Neural crest cell (in vitro differentiated cells): ENCODE results near the gene ACVR2A. TPM values are rescaled to one million over a fixed set of nuclear protein-coding genes. Genes with fewer than 3 reads are reported as not detected.

Experiments
- DNase-seq: peaks from one replicate; pipeline ENCODE4 v3.0.0; 2021; ENCODE audit warnings: low read depth, mixed read lengths, low spot score
- H3K27ac Mint-ChIP-seq: one replicate; pipeline ENCODE4 v1.8.0; 2021; ENCODE audit warnings: mild to moderate bottlenecking, mixed read lengths; ENCODE audit not compliant: unreplicated experiment
- H3K27me3 Mint-ChIP-seq: 2 replicates; pipeline ENCODE4 v1.8.0; 2021; ENCODE audit warnings: low read depth, mild to moderate bottlenecking, mixed read lengths
- H3K36me3 Mint-ChIP-seq: 2 replicates; pipeline ENCODE4 v1.8.0; 2021; ENCODE audit warnings: low read depth, mild to moderate bottlenecking, mixed read lengths
- H3K4me1 Mint-ChIP-seq: 2 replicates; pipeline ENCODE4 v1.8.0; 2021; ENCODE audit warnings: mixed read lengths
- H3K4me3 Mint-ChIP-seq: one replicate; pipeline ENCODE4 v1.8.0; 2021; ENCODE audit warnings: mild to moderate bottlenecking, mixed read lengths
- H3K9me3 Mint-ChIP-seq: 2 replicates; pipeline ENCODE4 v1.8.0; 2021; ENCODE audit warnings: mixed read lengths
- total RNA-seq: library from RNA; stranded (reverse); gene quantifications from 2 replicates; pipeline ENCODE4 v1.2.1, GENCODE V29; 2021
- TF ChIP-seq, protein P1 (sequence below): fragments of 200-600 bp; sonication (generic); conservative IDR thresholded peaks from 2 replicates; pipeline ENCODE4 v1.5.0; 2021; ENCODE audit warnings: antibody characterized with exemption, mild to moderate bottlenecking

The ACVR2A gene
- total RNA-seq, 1 donor from 2014 or later, result 26.8 TPM

DNA sequence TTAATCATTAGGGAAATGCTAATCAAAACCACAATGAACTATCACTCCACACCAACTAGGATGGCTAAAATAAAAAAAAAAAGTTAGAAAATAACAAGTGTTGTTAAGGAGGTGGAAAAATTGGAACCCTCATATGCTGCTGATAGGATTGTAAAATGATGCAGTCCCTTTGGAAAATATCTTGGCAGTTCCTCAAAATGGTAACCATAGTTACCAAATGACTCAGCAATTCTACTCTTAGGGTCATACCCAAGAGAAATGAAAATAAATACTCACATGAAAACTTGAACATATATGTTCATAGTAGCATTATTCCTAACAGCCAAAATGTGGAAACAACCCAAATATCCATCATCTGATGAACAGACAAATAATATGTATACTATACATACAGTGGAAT, 15.7 kb upstream of the ACVR2A start:
- H3K4me3 Mint-ChIP-seq, result no peak overlapping the region
- H3K36me3 Mint-ChIP-seq, result peaks cover 7% of the 10 kb centered on the region
- no peak for DNase-seq
- TF ChIP-seq, protein P1, sequence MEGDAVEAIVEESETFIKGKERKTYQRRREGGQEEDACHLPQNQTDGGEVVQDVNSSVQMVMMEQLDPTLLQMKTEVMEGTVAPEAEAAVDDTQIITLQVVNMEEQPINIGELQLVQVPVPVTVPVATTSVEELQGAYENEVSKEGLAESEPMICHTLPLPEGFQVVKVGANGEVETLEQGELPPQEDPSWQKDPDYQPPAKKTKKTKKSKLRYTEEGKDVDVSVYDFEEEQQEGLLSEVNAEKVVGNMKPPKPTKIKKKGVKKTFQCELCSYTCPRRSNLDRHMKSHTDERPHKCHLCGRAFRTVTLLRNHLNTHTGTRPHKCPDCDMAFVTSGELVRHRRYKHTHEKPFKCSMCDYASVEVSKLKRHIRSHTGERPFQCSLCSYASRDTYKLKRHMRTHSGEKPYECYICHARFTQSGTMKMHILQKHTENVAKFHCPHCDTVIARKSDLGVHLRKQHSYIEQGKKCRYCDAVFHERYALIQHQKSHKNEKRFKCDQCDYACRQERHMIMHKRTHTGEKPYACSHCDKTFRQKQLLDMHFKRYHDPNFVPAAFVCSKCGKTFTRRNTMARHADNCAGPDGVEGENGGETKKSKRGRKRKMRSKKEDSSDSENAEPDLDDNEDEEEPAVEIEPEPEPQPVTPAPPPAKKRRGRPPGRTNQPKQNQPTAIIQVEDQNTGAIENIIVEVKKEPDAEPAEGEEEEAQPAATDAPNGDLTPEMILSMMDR, result no peak
- H3K4me1 Mint-ChIP-seq, result peaks cover 3% of the 10 kb centered on the region
- H3K27ac Mint-ChIP-seq, result no peak overlapping the region
- H3K9me3 Mint-ChIP-seq, result peaks cover 6% of the 10 kb centered on the region
- no peaks in the 10 kb centered on the region for H3K27me3 Mint-ChIP-seq

DNA sequence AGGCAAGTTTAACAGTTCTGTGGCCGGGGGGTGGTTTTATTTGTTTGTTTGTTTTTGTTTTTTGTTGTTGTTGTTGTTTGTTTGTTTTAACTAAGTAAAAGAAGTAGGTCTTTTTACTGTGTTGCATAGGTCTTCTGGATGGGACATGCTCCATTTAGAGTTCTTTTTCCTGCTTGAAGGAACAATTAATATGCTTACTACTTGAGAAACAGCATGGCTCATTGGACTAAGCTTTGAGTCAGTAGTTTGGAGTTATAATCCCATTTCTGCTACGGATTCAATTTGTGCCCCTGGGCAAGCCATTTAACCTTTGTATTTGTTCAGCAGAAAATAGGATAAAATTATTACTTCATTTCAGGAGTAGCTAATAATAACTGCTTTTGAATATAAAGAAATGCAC, 8.7 kb upstream of the ACVR2A start:
- Mint-ChIP-seq H3K36me3 (no peaks in the 10 kb centered on the region), H3K4me1 (no peaks in the 10 kb centered on the region), H3K27me3 (no peaks in the 10 kb centered on the region), H3K27ac (no peak overlapping the region), H3K9me3 (no peaks in the 10 kb centered on the region), H3K4me3 (no peak overlapping the region)
- DNase-seq, result no peak
- TF ChIP-seq, protein P1, result no peak

DNA sequence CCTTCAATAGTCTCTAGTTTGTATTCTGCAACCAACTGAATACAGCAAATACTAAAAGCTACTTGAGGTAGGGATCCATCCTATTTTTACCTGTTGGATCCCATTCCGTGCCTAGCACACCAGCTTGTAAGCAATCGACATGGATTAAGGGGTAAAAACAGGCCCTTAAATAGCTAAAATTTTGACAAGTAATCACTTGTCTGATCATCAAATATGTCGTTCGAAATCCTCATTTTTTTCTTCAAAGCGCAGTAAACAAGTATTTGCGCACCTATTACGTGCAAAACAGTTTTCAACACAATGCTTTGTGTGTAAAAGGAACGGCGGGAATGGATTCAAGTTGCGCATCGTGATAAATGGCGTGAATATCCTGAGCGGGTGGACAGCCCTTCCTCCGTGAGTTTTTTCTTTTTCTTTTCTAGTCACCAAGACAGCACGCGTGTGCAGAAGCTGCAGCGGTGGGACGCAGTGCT, 1.4 kb upstream of the ACVR2A start:
- Mint-ChIP-seq H3K9me3 (no peaks in the 10 kb centered on the region), H3K4me1 (peaks cover 31% of the 10 kb centered on the region), H3K4me3 (peak overlapping the region; percentile 89), H3K36me3 (no peaks in the 10 kb centered on the region), H3K27ac (peak overlapping the region; percentile 98), H3K27me3 (no peaks in the 10 kb centered on the region)
- no peak for DNase-seq
- TF ChIP-seq, protein P1, result no peak

DNA sequence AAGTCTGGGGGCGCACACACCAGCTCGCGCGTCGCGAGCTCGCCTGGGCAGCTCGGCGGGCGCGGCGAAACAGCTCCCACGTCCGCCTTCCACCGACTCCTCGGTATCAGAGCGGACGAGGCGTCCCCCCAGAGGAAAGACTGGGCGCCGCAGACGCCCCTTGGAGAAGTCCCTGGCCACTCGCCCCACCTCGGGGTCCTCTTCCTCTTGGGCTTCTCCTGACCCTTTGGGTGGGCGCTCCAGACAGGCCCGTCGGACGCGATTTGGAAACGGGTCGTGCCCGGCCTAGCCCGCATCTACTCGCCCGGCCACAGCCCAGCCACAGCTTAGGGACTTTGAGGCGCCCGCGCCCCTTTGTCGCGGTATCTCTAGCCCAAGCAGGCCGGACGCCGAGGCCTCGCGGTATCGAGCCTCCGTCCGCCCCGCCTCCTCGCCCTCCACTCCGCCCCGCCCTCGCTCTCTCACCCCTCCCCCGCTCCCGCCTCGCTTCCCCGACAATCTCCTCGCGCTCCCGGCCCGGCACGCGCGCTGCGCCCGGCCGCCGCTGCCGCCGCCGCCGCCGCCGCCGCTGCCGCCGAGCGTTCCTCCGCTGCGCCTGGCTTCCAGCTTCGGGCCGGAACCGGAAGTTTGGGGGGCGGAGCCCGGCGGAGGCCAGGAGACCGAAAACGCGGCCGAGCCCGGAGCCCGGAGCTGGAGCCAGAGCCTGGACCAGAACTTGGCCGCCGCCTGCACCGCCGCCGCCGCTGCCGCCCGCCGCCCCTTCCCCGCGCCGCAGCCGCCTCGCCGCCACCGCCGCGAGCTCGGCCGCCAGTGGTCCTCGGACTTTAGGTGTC, 749 bp upstream of the ACVR2A start:
- no peaks in the 10 kb centered on the region for H3K9me3 Mint-ChIP-seq
- peak overlapping the region; percentile 98 for H3K27ac Mint-ChIP-seq
- H3K4me3 Mint-ChIP-seq, result peak overlapping the region; percentile 89
- no peaks in the 10 kb centered on the region for H3K27me3 Mint-ChIP-seq
- H3K4me1 Mint-ChIP-seq, result peaks cover 31% of the 10 kb centered on the region
- no peaks in the 10 kb centered on the region for H3K36me3 Mint-ChIP-seq
- DNase-seq, result peak; percentile 86
- TF ChIP-seq, protein P1, result peak; percentile 47

DNA sequence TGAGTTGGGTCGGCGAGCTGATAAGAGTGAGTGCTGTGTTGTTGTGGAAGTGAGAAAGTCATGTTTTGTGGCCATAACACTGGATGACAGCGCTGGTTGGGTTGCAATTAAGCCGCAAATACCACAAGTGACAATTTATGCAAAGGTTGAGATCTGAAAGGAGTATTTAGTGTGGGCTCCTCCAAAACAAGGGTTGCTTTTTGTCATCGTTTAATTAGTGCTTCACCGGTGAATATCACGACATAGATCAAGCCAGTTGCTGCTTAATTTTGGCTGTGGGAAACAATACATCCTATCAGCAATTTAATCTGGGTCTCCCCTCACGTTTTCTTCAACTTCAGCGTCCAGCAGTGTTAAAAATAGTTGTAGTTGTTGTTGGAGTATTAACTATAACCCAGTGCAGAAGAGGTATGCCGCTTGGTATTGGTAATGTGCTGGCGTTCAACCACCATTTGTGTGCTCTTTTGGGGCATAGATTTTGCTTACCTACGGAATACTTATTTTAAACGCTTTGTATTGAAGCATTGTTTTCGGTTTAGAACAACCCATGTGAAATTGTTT, 662 bp downstream of the ACVR2A start:
- Mint-ChIP-seq H3K4me1 (peaks cover 42% of the 10 kb centered on the region), H3K27me3 (no peaks in the 10 kb centered on the region), H3K9me3 (no peaks in the 10 kb centered on the region), H3K4me3 (peak overlapping the region; percentile 89), H3K36me3 (no peaks in the 10 kb centered on the region), H3K27ac (peak overlapping the region; percentile 64)
- no peak for DNase-seq
- TF ChIP-seq, protein P1, result no peak
